ENCODE results near the gene SLC7A7.
"Not testable (repeated sequence)": the region's sequence is repeated elsewhere in the genome, so short reads cannot be mapped to it uniquely, and the experiment has no call there.

Gene SLC7A7

GRCh38 chr14:22843123-22843925 lies 28.1 kb upstream of the SLC7A7 start:
- DNase-seq: peak in 1 of 3 donors; percentile 15

- no peak for DNase-seq
These were observed 27.2 kb upstream of the SLC7A7 start for GRCh38 chr14:22842211-22843122.

GRCh38 chr14:22841769-22842168 lies 26.5 kb upstream of the SLC7A7 start:
- DNase-seq: no peak

GRCh38 chr14:22841311-22841710 lies 26.1 kb upstream of the SLC7A7 start:
- DNase-seq: no peak

- DNase-seq: peak in 1 of 3 donors; percentile 35
These were observed 24.0 kb upstream of the SLC7A7 start for GRCh38 chr14:22839159-22839779.

- peak in 1 of 3 donors; percentile 49 for DNase-seq
These were observed 23.4 kb upstream of the SLC7A7 start for GRCh38 chr14:22838631-22839041.

GRCh38 chr14:22837750-22838538 lies 22.7 kb upstream of the SLC7A7 start:
- DNase-seq: peak in 1 of 3 donors; percentile 42

GRCh38 chr14:22837114-22837749 lies 22.0 kb upstream of the SLC7A7 start:
- DNase-seq: peak; percentile 67 to 82 (median 73)

- DNase-seq: peak; percentile 55 to 85 (median 59)
These were observed 21.3 kb upstream of the SLC7A7 start, which contains the start of gene MMP14 for GRCh38 chr14:22836301-22837113. MMP14 (plus strand) TSS chr14:22836585; CDS start chr14:22836818, 233 bp downstream.

GRCh38 chr14:22835505-22835904 lies 20.3 kb upstream of the SLC7A7 start:
- DNase-seq: no peak

- no peak for DNase-seq
These were observed 15.3 kb upstream of the SLC7A7 start for GRCh38 chr14:22830443-22831010.

- peak; percentile 94 to 95 (median 95) for DNase-seq
These were observed 14.6 kb upstream of the SLC7A7 start, which contains the start of gene MRPL52 for GRCh38 chr14:22829661-22830442. MRPL52 (plus strand) TSS chr14:22829887; CDS start chr14:22829913, 26 bp downstream.

GRCh38 chr14:22829076-22829660 lies 13.9 kb upstream of the SLC7A7 start:
- DNase-seq: not testable (repeated sequence)

- DNase-seq: no peak
These were observed 9.6 kb upstream of the SLC7A7 start for GRCh38 chr14:22824711-22825359.

- peak; percentile 84 to 89 (median 84) for DNase-seq
These were observed 7.4 kb upstream of the SLC7A7 start for GRCh38 chr14:22822571-22823098.

- DNase-seq: no peak
These were observed 6.9 kb upstream of the SLC7A7 start for GRCh38 chr14:22822016-22822570.

GRCh38 chr14:22821193-22822015 lies 6.2 kb upstream of the SLC7A7 start:
- no peak for DNase-seq

All from suppressor macrophage treated with lipopolysaccharide for 1 hour (primary cell).